ENCODE results near the gene PPM1K.

DNA sequence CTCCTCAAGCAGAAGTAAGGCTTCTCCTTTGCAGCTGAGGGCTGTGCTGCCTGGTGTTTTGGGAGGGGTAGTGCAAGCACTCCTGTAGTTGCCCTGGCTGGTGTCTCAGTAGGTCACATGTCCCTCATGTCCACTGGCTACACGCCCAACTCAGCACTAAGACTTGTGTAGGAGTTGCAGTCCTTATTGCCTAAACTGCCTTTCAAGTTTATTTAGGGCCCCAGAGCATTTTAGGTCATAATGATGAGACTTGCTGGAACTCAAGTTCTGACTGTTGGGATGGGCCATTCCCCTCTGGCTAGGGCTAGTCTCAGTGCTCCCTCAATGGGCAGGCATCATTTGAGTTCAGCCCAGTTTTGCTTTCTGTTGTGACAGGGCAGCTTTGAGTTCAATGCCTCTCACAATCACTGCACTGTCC, 44.1 kb downstream of the PPM1K start:
- TF ChIP-seq, protein P1, sequence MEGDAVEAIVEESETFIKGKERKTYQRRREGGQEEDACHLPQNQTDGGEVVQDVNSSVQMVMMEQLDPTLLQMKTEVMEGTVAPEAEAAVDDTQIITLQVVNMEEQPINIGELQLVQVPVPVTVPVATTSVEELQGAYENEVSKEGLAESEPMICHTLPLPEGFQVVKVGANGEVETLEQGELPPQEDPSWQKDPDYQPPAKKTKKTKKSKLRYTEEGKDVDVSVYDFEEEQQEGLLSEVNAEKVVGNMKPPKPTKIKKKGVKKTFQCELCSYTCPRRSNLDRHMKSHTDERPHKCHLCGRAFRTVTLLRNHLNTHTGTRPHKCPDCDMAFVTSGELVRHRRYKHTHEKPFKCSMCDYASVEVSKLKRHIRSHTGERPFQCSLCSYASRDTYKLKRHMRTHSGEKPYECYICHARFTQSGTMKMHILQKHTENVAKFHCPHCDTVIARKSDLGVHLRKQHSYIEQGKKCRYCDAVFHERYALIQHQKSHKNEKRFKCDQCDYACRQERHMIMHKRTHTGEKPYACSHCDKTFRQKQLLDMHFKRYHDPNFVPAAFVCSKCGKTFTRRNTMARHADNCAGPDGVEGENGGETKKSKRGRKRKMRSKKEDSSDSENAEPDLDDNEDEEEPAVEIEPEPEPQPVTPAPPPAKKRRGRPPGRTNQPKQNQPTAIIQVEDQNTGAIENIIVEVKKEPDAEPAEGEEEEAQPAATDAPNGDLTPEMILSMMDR (IDR thresholded peaks at IDR 0.05): no peak
- no peak for TF ChIP-seq POLR2A (IDR thresholded peaks at IDR 0.05)
- no peak for TF ChIP-seq EP300 (IDR thresholded peaks at IDR 0.05)
- TF ChIP-seq POLR2AphosphoS5 (IDR thresholded peaks at IDR 0.05): no peak
